Testis (tissue), 2 donors: ENCODE results near the gene TRABD2B.

Experiments used
- POLR2A ChIP-seq: fragments of 450-650 bp; IDR thresholded peaks from one replicate; pipeline ENCODE4 v1.6.1; 2017; ENCODE audit warnings: antibody characterized with exemption, mild to moderate bottlenecking, moderate library complexity
- TF ChIP-seq, protein P1 (sequence below), 3 experiments: fragments of 450-650 bp in 2 of 3; fragments of 200-600 bp in 1 of 3; sonication (generic) in 1 of 3; IDR thresholded peaks; one replicate each; pipeline ENCODE4 v1.5.1; 2016 to 2019; ENCODE audit warnings: antibody characterized with exemption in 3 of 3, mild to moderate bottlenecking in 2 of 3, moderate library complexity in 1 of 3

DNA sequence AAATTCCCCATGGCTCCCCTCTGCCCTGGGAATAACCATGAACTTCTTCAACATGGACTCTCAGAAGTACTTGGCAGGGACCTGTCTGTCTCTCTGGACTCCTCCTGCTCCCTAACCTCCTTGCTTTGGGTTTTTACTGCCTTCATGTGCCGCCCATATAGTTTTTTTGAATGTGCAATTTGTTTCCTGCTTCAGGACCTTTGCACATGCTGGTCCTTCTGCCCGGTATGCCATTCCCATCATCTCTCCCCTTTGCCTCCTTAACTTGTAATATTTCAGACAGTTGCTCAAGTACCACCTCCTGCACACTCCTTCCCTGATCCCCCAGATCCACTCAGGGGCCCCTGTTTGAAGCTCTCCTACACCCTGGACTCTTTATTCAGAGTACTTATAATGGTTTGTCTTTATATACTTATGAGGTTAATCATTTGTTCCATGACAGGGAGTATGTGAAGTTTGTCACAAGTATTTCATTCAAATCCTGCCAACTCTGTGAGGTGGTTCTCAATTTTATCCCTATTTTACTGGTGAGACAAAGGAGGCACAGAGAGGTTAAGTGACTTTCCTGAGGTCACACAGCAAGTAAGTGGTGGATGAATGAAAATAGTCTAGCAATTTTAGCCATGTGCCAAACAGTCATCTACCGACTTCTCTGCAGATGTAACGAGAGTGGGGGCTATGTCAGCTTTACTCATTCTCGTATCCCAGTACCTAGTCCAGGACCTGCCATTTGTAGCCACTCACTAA is 180.7 kb downstream of the TRABD2B start:
- no peak for TF ChIP-seq POLR2A
- TF ChIP-seq, protein P1, sequence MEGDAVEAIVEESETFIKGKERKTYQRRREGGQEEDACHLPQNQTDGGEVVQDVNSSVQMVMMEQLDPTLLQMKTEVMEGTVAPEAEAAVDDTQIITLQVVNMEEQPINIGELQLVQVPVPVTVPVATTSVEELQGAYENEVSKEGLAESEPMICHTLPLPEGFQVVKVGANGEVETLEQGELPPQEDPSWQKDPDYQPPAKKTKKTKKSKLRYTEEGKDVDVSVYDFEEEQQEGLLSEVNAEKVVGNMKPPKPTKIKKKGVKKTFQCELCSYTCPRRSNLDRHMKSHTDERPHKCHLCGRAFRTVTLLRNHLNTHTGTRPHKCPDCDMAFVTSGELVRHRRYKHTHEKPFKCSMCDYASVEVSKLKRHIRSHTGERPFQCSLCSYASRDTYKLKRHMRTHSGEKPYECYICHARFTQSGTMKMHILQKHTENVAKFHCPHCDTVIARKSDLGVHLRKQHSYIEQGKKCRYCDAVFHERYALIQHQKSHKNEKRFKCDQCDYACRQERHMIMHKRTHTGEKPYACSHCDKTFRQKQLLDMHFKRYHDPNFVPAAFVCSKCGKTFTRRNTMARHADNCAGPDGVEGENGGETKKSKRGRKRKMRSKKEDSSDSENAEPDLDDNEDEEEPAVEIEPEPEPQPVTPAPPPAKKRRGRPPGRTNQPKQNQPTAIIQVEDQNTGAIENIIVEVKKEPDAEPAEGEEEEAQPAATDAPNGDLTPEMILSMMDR (IDR thresholded peaks at IDR 0.05), result no peak
